ENCODE measurements around the gene ENDOD1.

The ENDOD1 gene

DNA sequence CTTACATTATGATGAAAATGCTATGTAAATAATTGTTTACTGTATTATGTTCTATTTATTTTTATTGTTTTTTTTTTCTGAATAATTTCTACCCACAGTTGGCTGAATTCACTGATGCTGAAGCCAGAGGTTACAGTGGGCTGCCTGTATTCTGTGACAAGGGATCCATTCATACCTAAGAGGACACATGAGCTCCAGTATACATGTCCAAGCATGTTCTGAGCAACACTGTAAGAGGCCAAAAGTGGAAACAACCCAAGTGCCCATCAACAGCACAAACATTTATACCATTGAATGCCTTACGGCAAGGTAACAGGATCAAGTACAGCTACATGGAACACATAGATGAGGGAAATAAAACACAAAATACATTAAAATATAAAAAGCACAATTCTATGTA is 24.3 kb upstream of the ENDOD1 start:
- POLR2A ChIA-PET: no interaction called here
- CTCF ChIA-PET: interaction anchor here (1.5 to 21.2 kb wide), 3 partner anchors 16 to 86 kb away, joined by 5 to 306 read pairs (median 139); partner anchors contain the start of gene ENDOD1
- DNase-seq (ENCODE audit: extremely low spot score): no peak
- TF ChIP-seq, protein P1, sequence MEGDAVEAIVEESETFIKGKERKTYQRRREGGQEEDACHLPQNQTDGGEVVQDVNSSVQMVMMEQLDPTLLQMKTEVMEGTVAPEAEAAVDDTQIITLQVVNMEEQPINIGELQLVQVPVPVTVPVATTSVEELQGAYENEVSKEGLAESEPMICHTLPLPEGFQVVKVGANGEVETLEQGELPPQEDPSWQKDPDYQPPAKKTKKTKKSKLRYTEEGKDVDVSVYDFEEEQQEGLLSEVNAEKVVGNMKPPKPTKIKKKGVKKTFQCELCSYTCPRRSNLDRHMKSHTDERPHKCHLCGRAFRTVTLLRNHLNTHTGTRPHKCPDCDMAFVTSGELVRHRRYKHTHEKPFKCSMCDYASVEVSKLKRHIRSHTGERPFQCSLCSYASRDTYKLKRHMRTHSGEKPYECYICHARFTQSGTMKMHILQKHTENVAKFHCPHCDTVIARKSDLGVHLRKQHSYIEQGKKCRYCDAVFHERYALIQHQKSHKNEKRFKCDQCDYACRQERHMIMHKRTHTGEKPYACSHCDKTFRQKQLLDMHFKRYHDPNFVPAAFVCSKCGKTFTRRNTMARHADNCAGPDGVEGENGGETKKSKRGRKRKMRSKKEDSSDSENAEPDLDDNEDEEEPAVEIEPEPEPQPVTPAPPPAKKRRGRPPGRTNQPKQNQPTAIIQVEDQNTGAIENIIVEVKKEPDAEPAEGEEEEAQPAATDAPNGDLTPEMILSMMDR (IDR thresholded peaks at IDR 0.05; ENCODE audit: control extremely low read depth, extremely low read depth, low read depth, missing control alignments): no peak

DNA sequence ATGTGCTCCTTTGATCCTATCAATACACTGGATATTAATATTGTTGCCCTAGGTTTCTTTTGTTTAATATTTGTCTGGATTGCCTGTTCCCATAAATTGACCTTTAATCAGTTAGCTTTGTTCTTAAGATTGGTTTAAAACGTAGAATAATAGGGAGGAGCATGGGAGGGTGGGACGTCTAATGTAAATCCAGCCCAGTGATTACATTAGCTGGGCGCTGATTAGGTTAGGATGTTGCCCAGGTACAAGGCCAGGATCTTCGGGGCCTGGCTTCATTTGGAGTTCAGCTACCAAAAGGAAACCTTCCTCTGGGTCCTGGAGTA is 23.0 kb upstream of the ENDOD1 start, which contains the start of gene SRSF8:
TSS of gene SRSF8 (plus strand) at position 204 of the 323 bp plus-strand sequence. CDS start 308 bp downstream, outside the sequence.
- ChIA-PET POLR2A (interaction anchor here (0.6 to 1.8 kb wide), 5 partner anchors 9 to 636 kb away, joined by 4 to 7 read pairs (median 4); partner anchors contain the start of gene ENDOD1), CTCF (interaction anchor here (0.8 to 21.2 kb wide), 24 partner anchors 9 to 1277 kb away, joined by 3 to 306 read pairs (median 4); partner anchors contain the start of genes CWC15, ENDOD1, KDM4F and MAML2)
- TF ChIP-seq, protein P1 (IDR thresholded peaks at IDR 0.05; ENCODE audit: control extremely low read depth, extremely low read depth, low read depth, missing control alignments): no peak
- DNase-seq (ENCODE audit: extremely low spot score): no peak

DNA sequence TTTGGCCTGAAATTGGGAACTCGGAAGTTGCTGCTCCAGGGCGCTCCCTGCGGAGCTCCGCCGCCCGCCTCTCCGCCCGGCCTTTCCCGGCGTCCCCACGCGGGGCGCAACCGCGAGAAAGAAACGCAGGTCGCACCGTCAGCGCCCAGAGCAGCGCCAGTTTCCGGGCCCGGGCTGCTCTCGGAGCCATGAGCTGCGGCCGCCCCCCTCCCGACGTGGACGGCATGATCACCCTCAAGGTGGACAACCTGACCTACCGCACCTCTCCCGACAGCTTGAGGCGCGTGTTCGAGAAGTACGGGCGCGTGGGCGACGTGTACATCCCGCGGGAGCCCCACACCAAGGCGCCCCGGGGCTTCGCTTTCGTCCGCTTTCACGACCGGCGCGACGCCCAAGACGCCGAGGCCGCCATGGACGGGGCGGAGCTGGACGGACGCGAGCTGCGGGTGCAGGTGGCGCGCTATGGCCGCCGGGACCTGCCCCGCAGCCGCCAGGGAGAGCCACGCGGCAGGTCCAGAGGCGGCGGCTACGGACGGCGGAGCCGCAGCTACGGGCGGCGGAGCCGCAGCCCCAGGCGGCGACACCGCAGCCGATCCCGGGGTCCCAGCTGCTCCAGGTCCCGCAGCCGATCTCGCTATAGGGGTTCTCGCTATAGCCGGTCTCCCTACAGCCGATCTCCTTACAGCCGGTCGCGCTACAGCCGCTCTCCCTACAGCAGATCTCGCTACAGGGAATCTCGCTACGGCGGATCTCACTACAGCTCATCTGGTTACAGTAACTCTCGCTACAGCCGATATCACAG is 22.4 kb upstream of the ENDOD1 start:
- TF ChIP-seq, protein P1 (IDR thresholded peaks at IDR 0.05; ENCODE audit: control extremely low read depth, extremely low read depth, low read depth, missing control alignments): peak; percentile 47
- POLR2A ChIA-PET: interaction anchor here (0.5 to 1.8 kb wide), 7 partner anchors 9 to 1357 kb away, joined by 3 to 7 read pairs (median 4); partner anchors contain the start of gene ENDOD1

DNA sequence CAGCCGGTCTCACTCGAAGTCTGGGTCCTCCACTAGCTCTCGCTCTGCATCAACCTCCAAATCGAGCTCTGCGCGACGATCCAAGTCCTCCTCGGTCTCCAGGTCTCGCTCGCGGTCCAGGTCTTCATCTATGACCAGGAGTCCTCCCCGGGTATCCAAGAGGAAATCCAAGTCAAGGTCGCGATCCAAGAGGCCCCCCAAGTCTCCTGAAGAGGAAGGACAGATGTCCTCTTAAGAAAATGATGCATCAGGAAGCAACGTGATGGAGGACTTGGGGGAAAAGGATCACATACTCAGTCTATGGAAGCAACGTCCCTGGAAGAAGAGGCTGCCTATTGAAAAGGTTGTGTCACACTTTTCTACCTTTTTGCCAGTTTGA is 21.8 kb upstream of the ENDOD1 start:
- TF ChIP-seq, protein P1 (IDR thresholded peaks at IDR 0.05; ENCODE audit: control extremely low read depth, extremely low read depth, low read depth, missing control alignments): no peak
- POLR2A ChIA-PET: interaction anchor here (0.5 to 1.8 kb wide), 5 partner anchors 10 to 1357 kb away, joined by 3 to 7 read pairs (median 4); partner anchors contain the start of gene ENDOD1
- CTCF ChIA-PET: interaction anchor here (1.0 to 21.2 kb wide), 19 partner anchors 10 to 1275 kb away, joined by 3 to 306 read pairs (median 5); partner anchors contain the start of genes CWC15, ENDOD1, KDM4D and KDM4F
- no peak for DNase-seq (ENCODE audit: extremely low spot score)

More for the DNA sequence above, 22.4 kb upstream of the ENDOD1 start:
- DNase-seq (ENCODE audit: extremely low spot score): peak; percentile 58
- CTCF ChIA-PET: interaction anchor here (0.8 to 21.2 kb wide), 27 partner anchors 10 to 1276 kb away, joined by 3 to 306 read pairs (median 4); partner anchors contain the start of genes CWC15, ENDOD1, KDM4D and KDM4F

DNA sequence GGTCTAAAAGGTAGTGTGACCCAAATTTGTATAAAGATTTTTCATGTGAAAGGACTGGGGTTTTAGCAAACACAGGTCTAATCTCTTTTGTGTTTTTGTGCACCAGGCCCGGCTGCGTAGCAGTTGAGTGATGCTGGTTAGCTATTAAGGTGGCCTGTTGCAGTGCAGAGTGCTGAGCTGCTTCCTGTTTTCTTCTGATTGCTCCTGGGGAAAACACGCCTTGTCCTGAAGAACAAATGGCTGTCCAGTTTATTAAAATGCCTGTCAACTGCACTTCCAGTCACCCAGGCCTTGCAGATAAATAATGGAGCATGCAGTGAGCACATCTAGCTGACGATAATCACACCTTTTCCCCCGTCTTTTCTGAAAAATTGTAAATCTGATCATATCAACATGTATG is 21.1 kb upstream of the ENDOD1 start:
- DNase-seq (ENCODE audit: extremely low spot score): peak; percentile 61
- ChIA-PET POLR2A (interaction anchor here (0.7 to 1.5 kb wide), 2 partner anchors 25 to 29 kb away, joined by 3 to 4 read pairs; no protein-coding TSS in a partner anchor), CTCF (interaction anchor here (1.0 to 21.2 kb wide), 12 partner anchors 11 to 186 kb away, joined by 3 to 306 read pairs (median 10); partner anchors contain the start of genes CWC15, ENDOD1, KDM4D and KDM4F)
- TF ChIP-seq, protein P1 (IDR thresholded peaks at IDR 0.05; ENCODE audit: control extremely low read depth, extremely low read depth, low read depth, missing control alignments): no peak

- ChIA-PET CTCF (interaction anchor here (0.8 to 21.2 kb wide), 13 partner anchors 9 to 692 kb away, joined by 3 to 306 read pairs (median 9); partner anchors contain the start of gene ENDOD1), POLR2A (no interaction called here)
- DNase-seq (ENCODE audit: extremely low spot score): no peak
- TF ChIP-seq, protein P1 (IDR thresholded peaks at IDR 0.05; ENCODE audit: control extremely low read depth, extremely low read depth, low read depth, missing control alignments): no peak
Observed at GRCh38 chr11:95070471-95070870, 19.2 kb upstream of the ENDOD1 start.

Data from GM10248 (cell line).